Stimulated activated CD4-positive, alpha-beta T cell treated with anti-CD3 and anti-CD28 coated beads, TNF-alpha, amount 100 ng/mL, for 24 hours (primary cell): ENCODE measurements around the gene IL17RE.

Experiments
- DNase-seq, 3 experiments: peaks; one replicate each; pipeline ENCODE4 v3.0.0-alpha.2; 2020; ENCODE audit warnings: low read depth in 3 of 3

IL17RE gene

GRCh38 chr3:9906480-9906879 is 3.8 kb downstream of the IL17RE start:
- no peak for DNase-seq

- DNase-seq: no peak
Measured at GRCh38 chr3:9908286-9908685, 5.6 kb downstream of the IL17RE start.

GRCh38 chr3:9909221-9910013 is 6.8 kb downstream of the IL17RE start:
- no peak for DNase-seq

GRCh38 chr3:9911863-9912262 is 9.2 kb downstream of the IL17RE start:
- no peak for DNase-seq

GRCh38 chr3:9912294-9912935 is 9.8 kb downstream of the IL17RE start:
- DNase-seq: no peak

GRCh38 chr3:9913601-9914000 is 11.0 kb downstream of the IL17RE start:
- no peak for DNase-seq

- DNase-seq: no peak
Measured at GRCh38 chr3:9914011-9914410, 11.4 kb downstream of the IL17RE start.

- peak in 1 of 3 experiments; percentile 43 for DNase-seq
Measured at GRCh38 chr3:9914559-9915253, 12.1 kb downstream of the IL17RE start.

- peak in 1 of 3 experiments; percentile 27 for DNase-seq
Measured at GRCh38 chr3:9915254-9916141, 12.8 kb downstream of the IL17RE start.

GRCh38 chr3:9916346-9916733 is 13.7 kb downstream of the IL17RE start:
- no peak for DNase-seq

- peak in 1 of 3 experiments; percentile 44 for DNase-seq
Measured at GRCh38 chr3:9916734-9917680, 14.4 kb downstream of the IL17RE start, which contains the start of gene IL17RC. IL17RC (plus strand) TSS chr3:9917098; CDS start chr3:9917316, 218 bp downstream.

GRCh38 chr3:9917820-9918219 is 15.2 kb downstream of the IL17RE start:
- DNase-seq: no peak

GRCh38 chr3:9918261-9919038 is 15.8 kb downstream of the IL17RE start:
- DNase-seq: no peak

- no peak for DNase-seq
Measured at GRCh38 chr3:9928158-9928557, 25.5 kb downstream of the IL17RE start.

- DNase-seq: no peak
Measured at GRCh38 chr3:9930804-9931418, 28.3 kb downstream of the IL17RE start.

- no peak for DNase-seq
Measured at GRCh38 chr3:9932535-9932842, 29.8 kb downstream of the IL17RE start.

GRCh38 chr3:9932843-9933560 is 30.4 kb downstream of the IL17RE start:
- DNase-seq: peak; percentile 79 to 90 (median 85)

- peak; percentile 93 to 97 (median 94) for DNase-seq
Measured at GRCh38 chr3:9933561-9934234, 31.1 kb downstream of the IL17RE start, which contains the start of gene CRELD1. CRELD1 (plus strand) TSS chr3:9933834; CDS start chr3:9934439, 605 bp downstream.
